Gastrocnemius medialis (tissue), 4 donors: ENCODE results near the gene KLF4. TPM values are rescaled to one million over a fixed set of nuclear protein-coding genes. Genes with fewer than 3 reads are reported as not detected.

Experiments
- ATAC-seq, 2 donors: fragments of 150-250 bp; one replicate each; pipeline ENCODE4 v1.9.1; 2016
- DNase-seq, 2 donors: peaks; one replicate each; pipeline ENCODE4 v3.0.0-alpha.2; 2019
- H3K27ac ChIP-seq, 4 donors: fragments of 200-600 bp; sonication (generic); 1 replicate in 1 of 4; 2 replicates in 3 of 4; pipeline ENCODE4 v1.5.1; 2016 to 2018; ENCODE audit warnings: mild to moderate bottlenecking in 2 of 4, moderate library complexity in 1 of 4
- H3K27me3 ChIP-seq, 3 donors: fragments of 200-600 bp; sonication (generic) in 2 of 3; 1 replicate in 1 of 3; 2 replicates in 2 of 3; pipeline versions ENCODE4 v1.5.1 to v1.6.0; 2016 to 2019; ENCODE audit warnings: mild to moderate bottlenecking in 1 of 3, moderate library complexity in 1 of 3
- H3K36me3 ChIP-seq, 2 donors: fragments of 200-600 bp; sonication (generic) in 1 of 2; one replicate each; pipeline ENCODE4 v1.5.1; 2017 to 2018
- H3K4me1 ChIP-seq, 2 donors: fragments of 200-600 bp; sonication (generic) in 1 of 2; one replicate each; pipeline ENCODE4 v1.5.1; 2016 to 2017; ENCODE audit warnings: mild to moderate bottlenecking in 2 of 2
- H3K4me3 ChIP-seq, 4 donors: fragments of 200-600 bp; sonication (generic) in 3 of 4; 1 replicate in 1 of 4; 2 replicates in 3 of 4; pipeline ENCODE4 v1.5.1; 2016 to 2019; ENCODE audit warnings: mild to moderate bottlenecking in 2 of 4
- H3K9me3 ChIP-seq, 3 donors: fragments of 200-600 bp; sonication (generic) in 2 of 3; 1 replicate in 1 of 3; 2 replicates in 2 of 3; pipeline ENCODE4 v1.5.1; 2016 to 2019
- POLR2A ChIP-seq, 2 donors: fragments of 450-650 bp; IDR thresholded peaks; one replicate each; pipeline ENCODE4 v1.6.1; 2017; ENCODE audit warnings: antibody characterized with exemption in 2 of 2, mild to moderate bottlenecking in 2 of 2, moderate library complexity in 2 of 2
- in situ Hi-C, 4 donors: fragments of 200-750 bp; cut with MboI; loops; one replicate each; pipeline versions ENCODE4 v1.15.0 to v1.8.0; 2017; ENCODE audit warnings: low sequenced_read_pairs in 4 of 4
- intact Hi-C: fragments of 100-400 bp; cut with DNase I; formaldehyde crosslinking; loops from one replicate; pipeline ENCODE4 v1.15.1; 2023; ENCODE audit warnings: low total_unique reads
- total RNA-seq, 4 donors: library from RNA; depleted of rRNA; stranded (reverse); fragments of >200 nt; gene quantifications; one replicate each; pipeline versions ENCODE4 v1.1.0 to v1.2.3, GENCODE V29; 2016
- TF ChIP-seq, protein P1 (sequence below), 5 experiments: fragments of 450-650 bp in 3 of 5; fragments of 200-600 bp in 2 of 5; sonication (generic) in 2 of 5; IDR thresholded peaks in 4 of 5; conservative IDR thresholded peaks in 1 of 5; 1 replicate in 4 of 5; 2 replicates in 1 of 5; pipeline ENCODE4 v1.5.1; 2016 to 2019; ENCODE audit warnings: antibody characterized with exemption in 5 of 5, mild to moderate bottlenecking in 3 of 5, moderate library complexity in 3 of 5

The KLF4 gene
- total RNA-seq, 4 donors from 2014 or later: 15.7 to 62.6 (median 32.4) TPM

DNA sequence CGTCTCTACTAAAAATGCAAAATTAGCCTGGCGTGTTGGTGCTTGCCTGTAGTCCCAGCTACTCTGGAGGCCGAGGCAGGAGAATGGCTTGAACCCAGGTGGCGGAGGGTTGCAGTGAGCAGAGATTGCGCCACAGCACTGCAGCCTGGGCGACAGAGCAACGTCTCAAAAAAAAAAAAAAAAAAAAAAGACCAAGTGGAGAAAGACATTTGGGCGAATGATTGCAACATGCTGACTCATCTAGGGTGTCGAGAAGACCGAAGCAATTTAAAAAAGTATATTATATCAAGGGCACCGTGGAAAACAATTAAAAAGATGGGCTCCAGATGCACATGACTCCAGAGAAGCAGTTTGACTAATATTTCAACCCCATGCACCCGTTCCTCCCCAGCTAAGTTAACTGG lies 9.2 kb downstream of the KLF4 start:
- TF ChIP-seq, protein P1, sequence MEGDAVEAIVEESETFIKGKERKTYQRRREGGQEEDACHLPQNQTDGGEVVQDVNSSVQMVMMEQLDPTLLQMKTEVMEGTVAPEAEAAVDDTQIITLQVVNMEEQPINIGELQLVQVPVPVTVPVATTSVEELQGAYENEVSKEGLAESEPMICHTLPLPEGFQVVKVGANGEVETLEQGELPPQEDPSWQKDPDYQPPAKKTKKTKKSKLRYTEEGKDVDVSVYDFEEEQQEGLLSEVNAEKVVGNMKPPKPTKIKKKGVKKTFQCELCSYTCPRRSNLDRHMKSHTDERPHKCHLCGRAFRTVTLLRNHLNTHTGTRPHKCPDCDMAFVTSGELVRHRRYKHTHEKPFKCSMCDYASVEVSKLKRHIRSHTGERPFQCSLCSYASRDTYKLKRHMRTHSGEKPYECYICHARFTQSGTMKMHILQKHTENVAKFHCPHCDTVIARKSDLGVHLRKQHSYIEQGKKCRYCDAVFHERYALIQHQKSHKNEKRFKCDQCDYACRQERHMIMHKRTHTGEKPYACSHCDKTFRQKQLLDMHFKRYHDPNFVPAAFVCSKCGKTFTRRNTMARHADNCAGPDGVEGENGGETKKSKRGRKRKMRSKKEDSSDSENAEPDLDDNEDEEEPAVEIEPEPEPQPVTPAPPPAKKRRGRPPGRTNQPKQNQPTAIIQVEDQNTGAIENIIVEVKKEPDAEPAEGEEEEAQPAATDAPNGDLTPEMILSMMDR (IDR thresholded peaks at IDR 0.05 in 4 of 5, conservative IDR thresholded peaks at IDR 0.05 in 1 of 5): no peak
- no peak for TF ChIP-seq POLR2A (IDR thresholded peaks at IDR 0.05)
- intact Hi-C loops: loop anchor here (5.0 kb wide), 2 partner anchors 677 to 1282 kb away; no protein-coding TSS in a partner anchor
- peak overlapping the region in 1 of 4 donors; percentile 8 for H3K4me3 ChIP-seq
- peak in 1 of 2 donors; percentile 73 for DNase-seq
- ATAC-seq: peak; percentile 68 to 85
- H3K36me3 ChIP-seq: peaks cover 0 to 6% of the 10 kb centered on the region in 2 donors
- H3K27ac ChIP-seq: peak overlapping the region in 2 of 4 donors; percentile 46 to 57
- H3K9me3 ChIP-seq: no peaks in the 10 kb centered on the region
- in situ Hi-C loops: loop anchor here (25.0 kb wide), 2 partner anchors 157 to 257 kb away; no protein-coding TSS in a partner anchor
- H3K4me1 ChIP-seq: peaks cover 6% of the 10 kb centered on the region in 2 donors
- H3K27me3 ChIP-seq: no peaks in the 10 kb centered on the region

DNA sequence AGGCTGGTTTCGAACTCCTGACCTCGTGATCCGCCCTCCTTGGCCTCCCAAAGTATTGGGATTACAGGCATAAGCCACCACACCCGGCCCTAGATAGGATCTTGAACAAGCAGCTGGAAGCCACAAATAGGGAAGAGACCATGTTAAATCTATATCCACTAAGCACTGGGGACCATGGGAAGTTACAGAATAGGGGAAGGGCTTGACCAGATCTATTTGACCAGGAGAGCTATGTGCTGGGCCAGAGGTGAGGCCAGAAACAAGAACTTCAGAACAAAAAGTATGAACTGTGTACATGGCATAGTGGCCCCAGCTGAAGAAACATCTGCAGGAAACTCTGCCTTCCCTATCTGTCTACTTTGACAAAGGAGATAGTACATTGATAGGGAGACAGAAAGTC lies 10.8 kb downstream of the KLF4 start:
- H3K9me3 ChIP-seq: no peaks in the 10 kb centered on the region
- no peak for ATAC-seq
- intact Hi-C loops (no loop called here), in situ Hi-C loops (loop anchor here (5.0 to 25.0 kb wide), 5 partner anchors 158 to 1086 kb away; no protein-coding TSS in a partner anchor)
- H3K27me3 ChIP-seq: no peaks in the 10 kb centered on the region
- DNase-seq: no peak
- H3K4me3 ChIP-seq: no peak overlapping the region
- H3K4me1 ChIP-seq: peaks cover 6% of the 10 kb centered on the region in 2 donors
- TF ChIP-seq, protein P1 (IDR thresholded peaks at IDR 0.05 in 4 of 5, conservative IDR thresholded peaks at IDR 0.05 in 1 of 5): no peak
- TF ChIP-seq POLR2A (IDR thresholded peaks at IDR 0.05): no peak
- H3K36me3 ChIP-seq: no peaks in the 10 kb centered on the region
- H3K27ac ChIP-seq: no peak overlapping the region

DNA sequence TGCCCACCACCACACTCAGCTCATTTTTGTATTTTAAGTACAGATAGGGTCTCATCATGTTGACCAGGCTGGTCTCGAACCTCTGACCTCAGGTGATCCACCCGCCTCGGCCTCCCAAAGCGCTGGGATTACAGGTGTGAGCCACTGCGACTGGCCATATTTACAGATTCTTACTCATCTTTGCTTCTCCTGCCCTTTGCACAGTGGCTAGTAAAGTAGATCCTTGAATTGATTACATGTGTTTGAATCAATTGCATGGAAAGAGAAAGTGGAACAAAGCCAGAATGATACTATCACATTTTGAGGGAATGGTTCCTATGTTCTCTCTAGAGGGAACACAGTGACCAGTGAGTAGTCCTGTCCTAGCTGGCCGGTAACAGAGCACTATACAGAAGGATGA lies 15.4 kb downstream of the KLF4 start:
- no peak overlapping the region for H3K27ac ChIP-seq
- no peak for TF ChIP-seq POLR2A (IDR thresholded peaks at IDR 0.05)
- TF ChIP-seq, protein P1 (IDR thresholded peaks at IDR 0.05 in 4 of 5, conservative IDR thresholded peaks at IDR 0.05 in 1 of 5): no peak
- DNase-seq (no peak), ATAC-seq (no peak)
- no peaks in the 10 kb centered on the region for H3K27me3 ChIP-seq
- H3K4me3 ChIP-seq: no peak overlapping the region
- no peaks in the 10 kb centered on the region for H3K9me3 ChIP-seq
- no peaks in the 10 kb centered on the region for H3K36me3 ChIP-seq
- no peaks in the 10 kb centered on the region for H3K4me1 ChIP-seq
- intact Hi-C loops: no loop called here
- in situ Hi-C loops: loop anchor here (10.0 to 25.0 kb wide), 4 partner anchors 788 to 1288 kb away; no protein-coding TSS in a partner anchor

DNA sequence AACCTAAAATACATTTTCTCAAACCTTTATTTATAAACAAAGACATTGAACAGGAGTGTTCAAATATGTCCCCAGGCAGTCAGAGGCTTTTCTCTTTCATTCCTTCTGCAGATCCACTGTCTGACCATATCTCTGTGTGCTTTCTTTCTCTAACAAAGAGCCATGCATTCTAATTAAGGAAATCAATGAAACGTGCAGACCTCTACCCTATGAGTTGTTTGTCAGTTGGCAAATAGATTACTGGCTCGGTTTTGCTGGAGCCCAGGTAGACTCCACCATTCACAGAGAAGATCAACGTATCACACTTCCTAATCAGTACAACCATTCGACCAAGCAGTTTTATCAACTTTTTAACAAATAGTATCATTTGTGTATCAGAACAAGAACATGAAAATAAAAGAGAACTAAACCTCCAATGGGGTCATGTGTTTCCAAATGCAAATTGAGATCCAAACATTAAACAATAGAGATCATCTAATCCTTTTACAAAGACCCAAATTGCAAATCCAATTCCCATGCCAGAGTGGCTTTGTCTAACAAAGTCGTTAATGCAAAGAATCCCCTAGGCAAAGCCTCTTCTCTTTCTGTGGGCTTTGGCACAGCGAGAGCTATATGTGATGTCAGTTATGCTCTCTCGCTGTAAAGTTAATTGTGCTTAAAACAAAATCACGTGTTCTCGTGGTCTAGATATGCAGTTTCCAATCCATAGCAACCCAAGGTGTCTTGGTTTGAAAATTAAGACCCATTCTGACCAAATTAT lies 16.8 kb downstream of the KLF4 start:
- TF ChIP-seq POLR2A (IDR thresholded peaks at IDR 0.05): no peak
- TF ChIP-seq, protein P1 (IDR thresholded peaks at IDR 0.05 in 4 of 5, conservative IDR thresholded peaks at IDR 0.05 in 1 of 5): no peak
- ATAC-seq (no peak), DNase-seq (no peak)
- Histone ChIP-seq H3K27ac (no peak overlapping the region), H3K9me3 (no peaks in the 10 kb centered on the region), H3K4me3 (no peak overlapping the region), H3K36me3 (no peaks in the 10 kb centered on the region), H3K4me1 (no peaks in the 10 kb centered on the region), H3K27me3 (no peaks in the 10 kb centered on the region)
- intact Hi-C loops: no loop called here
- in situ Hi-C loops: loop anchor here (10.0 to 25.0 kb wide), 4 partner anchors 790 to 1290 kb away; no protein-coding TSS in a partner anchor
